ENCODE measurements around the gene SPINK1. TPM values are rescaled to one million over a fixed set of nuclear protein-coding genes. Genes with fewer than 3 reads are reported as not detected.

Gene SPINK1
- polyA plus RNA-seq, 1 donor (not counting 4 experiments of a cell fraction or from before 2014, with no cell fraction given) = 0.17 TPM

DNA sequence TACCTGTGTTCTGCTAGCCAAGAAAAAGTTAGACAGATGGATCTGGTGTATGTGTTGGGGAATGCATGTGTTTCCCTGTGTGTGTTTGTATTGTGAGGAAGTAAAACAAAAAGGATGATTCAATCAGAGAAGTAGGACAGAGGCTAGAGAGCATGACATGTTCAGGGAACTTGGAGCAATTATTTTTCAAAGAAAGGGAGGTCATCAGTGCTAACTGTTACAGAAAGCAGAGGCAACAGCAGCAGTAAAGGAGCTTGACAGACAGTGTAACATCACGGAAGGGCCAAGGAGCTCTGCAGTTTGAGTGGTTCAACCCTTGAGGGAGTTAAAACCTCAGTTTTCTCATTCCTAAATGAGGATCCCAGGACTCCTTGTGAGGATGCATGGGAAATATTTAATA lies 13.2 kb downstream of the SPINK1 start:
- Histone ChIP-seq H4K20me1 (ENCODE audit: control insufficient read depth, extremely low read depth, insufficient read depth, low read length) (no peaks in the 10 kb centered on the region), H3K4me3 (ENCODE audit: control insufficient read depth in 2 of 3, extremely low read depth in 1 of 3, insufficient read depth in 2 of 3, low read depth in 1 of 3, low read length in 3 of 3) (no peak overlapping the region), H2AFZ (ENCODE audit: control insufficient read depth, low read length) (no peak overlapping the region), H3K36me3 (ENCODE audit: control insufficient read depth in 2 of 2, extremely low read depth in 1 of 2, insufficient read depth in 2 of 2, low read length in 2 of 2) (no peaks in the 10 kb centered on the region), H3K9me1 (ENCODE audit: control insufficient read depth, extremely low read depth, insufficient read depth, low read length) (no peaks in the 10 kb centered on the region), H3K27ac (ENCODE audit: control insufficient read depth, insufficient read depth, low read length) (no peak overlapping the region), H3K4me1 (ENCODE audit: control insufficient read depth, extremely low read depth, insufficient read depth, low read length) (no peaks in the 10 kb centered on the region), H3K27me3 (ENCODE audit: control insufficient read depth, extremely low read depth, insufficient read depth, low read length) (no peaks in the 10 kb centered on the region), H3K79me2 (ENCODE audit: control insufficient read depth, insufficient read depth, low read length) (no peaks in the 10 kb centered on the region), H3K9me3 (ENCODE audit: control insufficient read depth, low read depth, low read length) (no peaks in the 10 kb centered on the region), H3K9ac (ENCODE audit: control insufficient read depth, extremely low read depth, insufficient read depth, low read length) (no peak overlapping the region), H3K4me2 (ENCODE audit: control insufficient read depth, extremely low read depth, insufficient read depth, low read depth, low read length) (no peak overlapping the region)
- FAIRE-seq (no peak), DNase-seq (ENCODE audit: low read depth, low spot score) (no peak)
- dilution Hi-C loops (cut with MboI; ENCODE audit: extremely low pct_ligation_motif_present, low sequenced_read_pairs) = no loop called here
- TF ChIP-seq EZH2 (IDR thresholded peaks at IDR 0.05; ENCODE audit: low read length) = no peak
- TF ChIP-seq, protein P1, sequence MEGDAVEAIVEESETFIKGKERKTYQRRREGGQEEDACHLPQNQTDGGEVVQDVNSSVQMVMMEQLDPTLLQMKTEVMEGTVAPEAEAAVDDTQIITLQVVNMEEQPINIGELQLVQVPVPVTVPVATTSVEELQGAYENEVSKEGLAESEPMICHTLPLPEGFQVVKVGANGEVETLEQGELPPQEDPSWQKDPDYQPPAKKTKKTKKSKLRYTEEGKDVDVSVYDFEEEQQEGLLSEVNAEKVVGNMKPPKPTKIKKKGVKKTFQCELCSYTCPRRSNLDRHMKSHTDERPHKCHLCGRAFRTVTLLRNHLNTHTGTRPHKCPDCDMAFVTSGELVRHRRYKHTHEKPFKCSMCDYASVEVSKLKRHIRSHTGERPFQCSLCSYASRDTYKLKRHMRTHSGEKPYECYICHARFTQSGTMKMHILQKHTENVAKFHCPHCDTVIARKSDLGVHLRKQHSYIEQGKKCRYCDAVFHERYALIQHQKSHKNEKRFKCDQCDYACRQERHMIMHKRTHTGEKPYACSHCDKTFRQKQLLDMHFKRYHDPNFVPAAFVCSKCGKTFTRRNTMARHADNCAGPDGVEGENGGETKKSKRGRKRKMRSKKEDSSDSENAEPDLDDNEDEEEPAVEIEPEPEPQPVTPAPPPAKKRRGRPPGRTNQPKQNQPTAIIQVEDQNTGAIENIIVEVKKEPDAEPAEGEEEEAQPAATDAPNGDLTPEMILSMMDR (optimal IDR thresholded peaks at IDR 0.05 in 1 of 3, IDR thresholded peaks at IDR 0.05 in 1 of 3, conservative IDR thresholded peaks at IDR 0.05 in 1 of 3; ENCODE audit: extremely low read depth in 1 of 3, insufficient read depth in 2 of 3, low read length in 3 of 3) = no peak

DNA sequence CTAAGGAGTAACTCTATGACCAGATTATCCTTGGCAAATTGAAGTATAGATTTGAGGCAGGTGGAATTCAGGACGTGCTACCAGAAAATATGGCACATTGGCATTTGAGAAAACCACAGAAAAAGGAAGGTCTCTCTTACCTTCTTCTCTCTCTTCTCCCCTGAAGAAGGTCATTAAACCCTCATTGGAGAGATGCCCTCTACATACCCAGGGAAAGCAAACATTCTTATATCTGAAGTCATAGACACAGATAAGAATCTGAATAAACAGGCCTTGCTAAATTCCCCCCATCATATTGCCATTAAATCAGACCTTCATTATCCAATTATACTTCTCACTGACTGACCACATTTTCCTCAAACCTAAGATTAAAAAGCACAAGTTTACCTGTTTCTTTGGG lies 17.8 kb downstream of the SPINK1 start:
- Histone ChIP-seq H3K9me3 (ENCODE audit: control insufficient read depth, low read depth, low read length) (no peaks in the 10 kb centered on the region), H3K27ac (ENCODE audit: control insufficient read depth, insufficient read depth, low read length) (no peak overlapping the region), H3K4me3 (ENCODE audit: control insufficient read depth in 2 of 3, extremely low read depth in 1 of 3, insufficient read depth in 2 of 3, low read depth in 1 of 3, low read length in 3 of 3) (no peak overlapping the region), H3K4me2 (ENCODE audit: control insufficient read depth, extremely low read depth, insufficient read depth, low read depth, low read length) (no peak overlapping the region), H3K36me3 (ENCODE audit: control insufficient read depth in 2 of 2, extremely low read depth in 1 of 2, insufficient read depth in 2 of 2, low read length in 2 of 2) (no peaks in the 10 kb centered on the region), H3K9me1 (ENCODE audit: control insufficient read depth, extremely low read depth, insufficient read depth, low read length) (no peaks in the 10 kb centered on the region), H3K27me3 (ENCODE audit: control insufficient read depth, extremely low read depth, insufficient read depth, low read length) (no peaks in the 10 kb centered on the region), H2AFZ (ENCODE audit: control insufficient read depth, low read length) (no peak overlapping the region), H4K20me1 (ENCODE audit: control insufficient read depth, extremely low read depth, insufficient read depth, low read length) (no peaks in the 10 kb centered on the region), H3K9ac (ENCODE audit: control insufficient read depth, extremely low read depth, insufficient read depth, low read length) (no peak overlapping the region), H3K4me1 (ENCODE audit: control insufficient read depth, extremely low read depth, insufficient read depth, low read length) (no peaks in the 10 kb centered on the region), H3K79me2 (ENCODE audit: control insufficient read depth, insufficient read depth, low read length) (no peaks in the 10 kb centered on the region)
- dilution Hi-C loops (cut with MboI; ENCODE audit: extremely low pct_ligation_motif_present, low sequenced_read_pairs) = no loop called here
- FAIRE-seq (no peak), DNase-seq (ENCODE audit: low read depth, low spot score) (no peak)
- TF ChIP-seq, protein P1 (optimal IDR thresholded peaks at IDR 0.05 in 1 of 3, IDR thresholded peaks at IDR 0.05 in 1 of 3, conservative IDR thresholded peaks at IDR 0.05 in 1 of 3; ENCODE audit: extremely low read depth in 1 of 3, insufficient read depth in 2 of 3, low read length in 3 of 3) = no peak
- no peak for TF ChIP-seq EZH2 (IDR thresholded peaks at IDR 0.05; ENCODE audit: low read length)
